ENCODE data around the gene DNASE1L3. TPM values are rescaled to one million over a fixed set of nuclear protein-coding genes. Genes with fewer than 3 reads are reported as not detected.

Gene DNASE1L3
- total and polyA plus RNA-seq, 2 donors (not counting 3 experiments of a cell fraction or from before 2014, with no cell fraction given) = 0.95 to 1.3 TPM

DNA sequence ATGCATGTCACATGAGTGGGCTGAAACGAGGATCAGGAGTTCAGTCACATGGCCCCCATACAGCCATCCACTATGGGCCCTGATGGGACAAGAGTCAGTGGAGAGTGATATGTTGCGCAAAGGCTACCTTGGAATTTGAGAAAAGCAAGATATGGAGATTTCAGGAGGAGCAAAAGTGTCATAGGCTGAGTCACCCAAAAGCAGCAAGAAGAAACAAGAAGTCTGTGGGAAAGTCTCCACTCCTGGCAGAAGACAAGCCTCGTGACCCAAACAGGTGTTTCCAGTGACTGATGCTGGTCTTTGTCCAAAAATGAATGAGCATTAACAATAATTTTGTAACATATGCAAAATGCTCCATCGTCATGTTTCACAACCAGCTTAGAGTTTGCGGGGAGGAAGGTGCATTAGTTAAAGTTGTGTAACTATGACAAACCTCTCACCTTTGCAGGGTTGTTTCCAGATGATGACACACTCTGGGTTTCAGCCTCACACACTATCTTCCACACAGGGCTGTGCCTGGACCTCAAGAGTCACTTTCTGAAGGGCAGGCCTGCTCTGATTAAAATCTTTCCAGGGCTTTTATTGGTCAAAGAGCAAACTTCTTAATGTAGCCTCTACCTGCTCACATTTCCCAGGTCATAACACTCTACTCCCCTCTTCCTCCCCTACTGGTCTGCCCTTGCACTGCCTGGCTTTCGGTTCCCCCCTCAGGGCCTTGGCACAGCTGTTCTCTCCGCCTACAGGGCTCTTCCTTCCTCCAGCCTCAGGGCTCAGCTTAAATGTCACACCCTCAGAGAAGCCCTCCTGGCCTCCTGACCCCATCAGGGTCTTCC lies 3.9 kb upstream of the DNASE1L3 start:
- H3K4me1 ChIP-seq (ENCODE audit: control insufficient read depth, extremely low read depth, insufficient read depth, low read length) = peaks cover 7% of the 10 kb centered on the region
- no peak for FAIRE-seq
- H3K4me3 ChIP-seq (replicated peaks in 1 of 3; ENCODE audit: insufficient read depth in 1 of 3, low read depth in 1 of 3, low read length in 3 of 3) = no peak overlapping the region
- H4K20me1 ChIP-seq (replicated peaks; ENCODE audit: control insufficient read depth, extremely low read depth, insufficient read depth, low read length) = no peaks in the 10 kb centered on the region
- TF ChIP-seq FOS (IDR thresholded peaks at IDR 0.05; ENCODE audit: borderline replicate concordance, insufficient read depth, low read length) = no peak
- no peak for TF ChIP-seq EZH2 (IDR thresholded peaks at IDR 0.05; ENCODE audit: borderline replicate concordance, low read depth, low read length, severe bottlenecking)
- no peak for TF ChIP-seq POLR2A (IDR thresholded peaks at IDR 0.05; ENCODE audit: low read depth, low read length)
- no peak for TF ChIP-seq POLR2AphosphoS5 (IDR thresholded peaks at IDR 0.05; ENCODE audit: insufficient read depth, low read depth, low read length)
- TF ChIP-seq, protein P1, sequence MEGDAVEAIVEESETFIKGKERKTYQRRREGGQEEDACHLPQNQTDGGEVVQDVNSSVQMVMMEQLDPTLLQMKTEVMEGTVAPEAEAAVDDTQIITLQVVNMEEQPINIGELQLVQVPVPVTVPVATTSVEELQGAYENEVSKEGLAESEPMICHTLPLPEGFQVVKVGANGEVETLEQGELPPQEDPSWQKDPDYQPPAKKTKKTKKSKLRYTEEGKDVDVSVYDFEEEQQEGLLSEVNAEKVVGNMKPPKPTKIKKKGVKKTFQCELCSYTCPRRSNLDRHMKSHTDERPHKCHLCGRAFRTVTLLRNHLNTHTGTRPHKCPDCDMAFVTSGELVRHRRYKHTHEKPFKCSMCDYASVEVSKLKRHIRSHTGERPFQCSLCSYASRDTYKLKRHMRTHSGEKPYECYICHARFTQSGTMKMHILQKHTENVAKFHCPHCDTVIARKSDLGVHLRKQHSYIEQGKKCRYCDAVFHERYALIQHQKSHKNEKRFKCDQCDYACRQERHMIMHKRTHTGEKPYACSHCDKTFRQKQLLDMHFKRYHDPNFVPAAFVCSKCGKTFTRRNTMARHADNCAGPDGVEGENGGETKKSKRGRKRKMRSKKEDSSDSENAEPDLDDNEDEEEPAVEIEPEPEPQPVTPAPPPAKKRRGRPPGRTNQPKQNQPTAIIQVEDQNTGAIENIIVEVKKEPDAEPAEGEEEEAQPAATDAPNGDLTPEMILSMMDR (IDR thresholded peaks at IDR 0.05; ENCODE audit: extremely low read depth in 1 of 2, insufficient read depth in 1 of 2, low read depth in 1 of 2, low read length in 2 of 2) = no peak
- TF ChIP-seq, protein P2, sequence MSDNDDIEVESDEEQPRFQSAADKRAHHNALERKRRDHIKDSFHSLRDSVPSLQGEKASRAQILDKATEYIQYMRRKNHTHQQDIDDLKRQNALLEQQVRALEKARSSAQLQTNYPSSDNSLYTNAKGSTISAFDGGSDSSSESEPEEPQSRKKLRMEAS (IDR thresholded peaks at IDR 0.05; ENCODE audit: insufficient read depth, insufficient read length) = no peak
- TF ChIP-seq GATA2 (IDR thresholded peaks at IDR 0.05; ENCODE audit: insufficient read depth, insufficient read length, low read depth, low read length) = no peak
- no peak for TF ChIP-seq JUN (IDR thresholded peaks at IDR 0.05; ENCODE audit: borderline replicate concordance, insufficient read depth, insufficient read length, low read depth)
- no peak for TF ChIP-seq MYC (IDR thresholded peaks at IDR 0.05; ENCODE audit: low read depth, low read length)
- dilution Hi-C loops (cut with MboI; ENCODE audit: extremely low pct_ligation_motif_present, low sequenced_read_pairs) = no loop called here
- no TSS peak for BruUV-seq (replicated peaks)
- POLR2A ChIA-PET = interaction anchor here (0.6 kb wide), 1 partner anchor 22 kb away, joined by 3 read pairs; no protein-coding TSS in a partner anchor
- intact Hi-C loops (cut with micrococcal nuclease) = no loop called here
- H3K27me3 ChIP-seq (ENCODE audit: control insufficient read depth in 2 of 2, insufficient read depth in 2 of 2, low read length in 2 of 2) = no peaks in the 10 kb centered on the region
- no peaks in the 10 kb centered on the region for H3K79me2 ChIP-seq (ENCODE audit: control insufficient read depth, insufficient read depth, low read length)
- no peak for DNase-seq (ENCODE audit: low read depth, low spot score)
- H3K9me1 ChIP-seq (replicated peaks; ENCODE audit: control insufficient read depth, extremely low read depth, insufficient read depth, low read length) = no peaks in the 10 kb centered on the region
- no peaks in the 10 kb centered on the region for H3K36me3 ChIP-seq (ENCODE audit: control insufficient read depth in 2 of 2, extremely low read depth in 1 of 2, insufficient read depth in 2 of 2, low read length in 2 of 2)
- no peak overlapping the region for H3K9ac ChIP-seq (replicated peaks; ENCODE audit: extremely low read depth, insufficient read depth, low read length)
- no peak overlapping the region for H2AFZ ChIP-seq (ENCODE audit: low read depth, low read length)
- CTCF ChIA-PET = interaction anchor here (1.4 to 9.0 kb wide), 4 partner anchors 24 to 37 kb away, joined by 4 to 72 read pairs (median 28); no protein-coding TSS in a partner anchor
- no peak overlapping the region for H3K4me2 ChIP-seq (ENCODE audit: insufficient read depth, low read length)
- no peaks in the 10 kb centered on the region for H3K9me3 ChIP-seq (replicated peaks; ENCODE audit: control insufficient read depth, insufficient read depth, low read length)
- no peak overlapping the region for H3K27ac ChIP-seq (ENCODE audit: insufficient read depth, low read depth, low read length)

Measured in endothelial cell of umbilical vein (primary cell).